MM.1S (cell line): ENCODE results near the gene ZBTB44.

Experiments used
- DNase-seq: peaks from one replicate; pipeline ENCODE4 v3.0.0-alpha.2; 2015
- H2AFZ ChIP-seq: fragments of 300-600 bp; sonication (generic); 2 replicates; pipeline ENCODE4 v1.6.0; 2016; ENCODE audit warnings: antibody characterized with exemption, low read length
- H3F3A ChIP-seq: fragments of 300-600 bp; sonication (generic); 2 replicates; pipeline ENCODE4 v1.6.1; 2016; ENCODE audit warnings: mild to moderate bottlenecking, antibody characterized with exemption, low read length, moderate library complexity, mixed read lengths; ENCODE audit not compliant: insufficient read depth
- H3K27ac ChIP-seq: fragments of 300-600 bp; sonication (generic); 2 replicates; pipeline ENCODE4 v1.5.1; 2016; ENCODE audit warnings: mild to moderate bottlenecking, low read length
- H3K27me3 ChIP-seq: fragments of 300-600 bp; sonication (generic); replicated peaks from 2 replicates; pipeline ENCODE4 v1.6.0; 2016; ENCODE audit warnings: low read length; ENCODE audit not compliant: insufficient read depth
- H3K36me3 ChIP-seq: fragments of 300-600 bp; sonication (generic); replicated peaks from 2 replicates; pipeline ENCODE4 v1.6.1; 2016; ENCODE audit warnings: mild to moderate bottlenecking, low read length, mixed read lengths; ENCODE audit not compliant: insufficient read depth
- H3K4me1 ChIP-seq: fragments of 300-600 bp; sonication (generic); 2 replicates; pipeline ENCODE4 v1.6.1; 2016; ENCODE audit warnings: low read length, mixed read lengths
- H3K4me2 ChIP-seq: fragments of 300-600 bp; sonication (generic); 2 replicates; pipeline ENCODE4 v1.6.0; 2016; ENCODE audit warnings: low read depth, low read length
- H3K4me3 ChIP-seq: fragments of 300-600 bp; sonication (generic); 2 replicates; pipeline ENCODE4 v1.5.1; 2016; ENCODE audit warnings: low read length, mixed read lengths
- H3K79me2 ChIP-seq: fragments of 300-600 bp; sonication (generic); 2 replicates; pipeline ENCODE4 v1.6.1; 2016; ENCODE audit warnings: mixed run types, low read length, mixed read lengths
- H3K9ac ChIP-seq: fragments of 300-600 bp; sonication (generic); 2 replicates; pipeline ENCODE4 v1.6.1; 2016; ENCODE audit warnings: low read length, mixed read lengths
- H3K9me2 ChIP-seq: fragments of 300-600 bp; sonication (generic); replicated peaks from 2 replicates; pipeline ENCODE4 v1.6.1; 2016; ENCODE audit warnings: mild to moderate bottlenecking, low read length, mixed read lengths; ENCODE audit not compliant: insufficient read depth
- H3K9me3 ChIP-seq: fragments of 300-600 bp; sonication (generic); replicated peaks from 2 replicates; pipeline ENCODE4 v1.6.1; 2016; ENCODE audit warnings: mild to moderate bottlenecking, low read length, mixed read lengths; ENCODE audit not compliant: insufficient read depth
- H4K20me1 ChIP-seq: fragments of 300-600 bp; sonication (generic); 2 replicates; pipeline ENCODE4 v1.6.1; 2016; ENCODE audit warnings: mild to moderate bottlenecking, low read length, moderate library complexity, mixed read lengths; ENCODE audit not compliant: insufficient read depth
- CTCF ChIP-seq: fragments of 300-600 bp; sonication (generic); IDR thresholded peaks from 2 replicates; pipeline ENCODE4 v1.5.1; 2016; ENCODE audit warnings: antibody characterized with exemption, low read length, mixed read lengths
- EZH2 ChIP-seq: fragments of 300-600 bp; sonication (generic); optimal IDR thresholded peaks from 2 replicates; pipeline ENCODE3; 2017; ENCODE audit warnings: low read depth, mild to moderate bottlenecking, antibody characterized with exemption, low read length, mixed read lengths
- EZH2phosphoT487 ChIP-seq: fragments of 300-600 bp; sonication (generic); IDR thresholded peaks from 2 replicates; pipeline ENCODE4 v1.6.1; 2018; ENCODE audit warnings: antibody characterized with exemption, low read length

Gene ZBTB44

GRCh38 chr11:130263351-130263750, 51.4 kb downstream of the ZBTB44 start:
- no peak for TF ChIP-seq EZH2
- TF ChIP-seq CTCF, result no peak
- no peak for TF ChIP-seq EZH2phosphoT487
- no peaks in the 10 kb centered on the region for H3K27me3 ChIP-seq
- H4K20me1 ChIP-seq, result no peaks in the 10 kb centered on the region
- H3K9me2 ChIP-seq, result no peaks in the 10 kb centered on the region
- H3K4me1 ChIP-seq, result no peaks in the 10 kb centered on the region
- H3K9ac ChIP-seq, result no peak overlapping the region
- DNase-seq, result no peak
- H3K79me2 ChIP-seq, result peaks cover 18% of the 10 kb centered on the region
- H3K27ac ChIP-seq, result no peak overlapping the region
- H3K36me3 ChIP-seq, result no peaks in the 10 kb centered on the region
- H3F3A ChIP-seq, result no peaks in the 10 kb centered on the region; the same call in 1 of the 2 replicates
- no peaks in the 10 kb centered on the region for H3K9me3 ChIP-seq
- no peak overlapping the region for H2AFZ ChIP-seq
- H3K4me2 ChIP-seq, result no peak overlapping the region
- no peak overlapping the region for H3K4me3 ChIP-seq

GRCh38 chr11:130262424-130262823, 52.3 kb downstream of the ZBTB44 start:
- H3K9ac ChIP-seq, result no peak overlapping the region
- no peaks in the 10 kb centered on the region for H3K36me3 ChIP-seq
- H3K4me3 ChIP-seq, result no peak overlapping the region
- H3K27ac ChIP-seq, result no peak overlapping the region
- peaks cover 27% of the 10 kb centered on the region for H3K79me2 ChIP-seq
- H3K27me3 ChIP-seq, result no peaks in the 10 kb centered on the region
- H3K9me3 ChIP-seq, result no peaks in the 10 kb centered on the region
- H3K9me2 ChIP-seq, result no peaks in the 10 kb centered on the region
- no peak overlapping the region for H2AFZ ChIP-seq
- no peak overlapping the region for H3K4me2 ChIP-seq
- no peaks in the 10 kb centered on the region for H3K4me1 ChIP-seq
- no peak for DNase-seq
- no peaks in the 10 kb centered on the region; the same call in 1 of the 2 replicates for H3F3A ChIP-seq
- TF ChIP-seq CTCF, result no peak
- no peak for TF ChIP-seq EZH2phosphoT487
- TF ChIP-seq EZH2, result no peak
- H4K20me1 ChIP-seq, result no peaks in the 10 kb centered on the region

- H3K9me3 ChIP-seq, result no peaks in the 10 kb centered on the region
- H3F3A ChIP-seq, result no peaks in the 10 kb centered on the region; the same call in 1 of the 2 replicates
- H3K79me2 ChIP-seq, result peaks cover 31% of the 10 kb centered on the region
- no peaks in the 10 kb centered on the region for H4K20me1 ChIP-seq
- no peaks in the 10 kb centered on the region for H3K4me1 ChIP-seq
- H3K9ac ChIP-seq, result no peak overlapping the region
- no peaks in the 10 kb centered on the region for H3K9me2 ChIP-seq
- no peak overlapping the region for H3K27ac ChIP-seq
- H3K4me3 ChIP-seq, result no peak overlapping the region
- no peaks in the 10 kb centered on the region for H3K27me3 ChIP-seq
- no peak for TF ChIP-seq EZH2
- TF ChIP-seq CTCF, result no peak
- no peak for DNase-seq
- H3K4me2 ChIP-seq, result no peak overlapping the region
- H2AFZ ChIP-seq, result no peak overlapping the region
- H3K36me3 ChIP-seq, result no peaks in the 10 kb centered on the region
These were observed 53.1 kb downstream of the ZBTB44 start for GRCh38 chr11:130261571-130261970.
